NCI-H1694 (cell line): ENCODE measurements around the gene NR2F1.

Source experiments
- DNase-seq: peaks from one replicate; lab custom pipeline; 2025; lab: John Stamatoyannopoulos, UW

NR2F1 gene

DNA sequence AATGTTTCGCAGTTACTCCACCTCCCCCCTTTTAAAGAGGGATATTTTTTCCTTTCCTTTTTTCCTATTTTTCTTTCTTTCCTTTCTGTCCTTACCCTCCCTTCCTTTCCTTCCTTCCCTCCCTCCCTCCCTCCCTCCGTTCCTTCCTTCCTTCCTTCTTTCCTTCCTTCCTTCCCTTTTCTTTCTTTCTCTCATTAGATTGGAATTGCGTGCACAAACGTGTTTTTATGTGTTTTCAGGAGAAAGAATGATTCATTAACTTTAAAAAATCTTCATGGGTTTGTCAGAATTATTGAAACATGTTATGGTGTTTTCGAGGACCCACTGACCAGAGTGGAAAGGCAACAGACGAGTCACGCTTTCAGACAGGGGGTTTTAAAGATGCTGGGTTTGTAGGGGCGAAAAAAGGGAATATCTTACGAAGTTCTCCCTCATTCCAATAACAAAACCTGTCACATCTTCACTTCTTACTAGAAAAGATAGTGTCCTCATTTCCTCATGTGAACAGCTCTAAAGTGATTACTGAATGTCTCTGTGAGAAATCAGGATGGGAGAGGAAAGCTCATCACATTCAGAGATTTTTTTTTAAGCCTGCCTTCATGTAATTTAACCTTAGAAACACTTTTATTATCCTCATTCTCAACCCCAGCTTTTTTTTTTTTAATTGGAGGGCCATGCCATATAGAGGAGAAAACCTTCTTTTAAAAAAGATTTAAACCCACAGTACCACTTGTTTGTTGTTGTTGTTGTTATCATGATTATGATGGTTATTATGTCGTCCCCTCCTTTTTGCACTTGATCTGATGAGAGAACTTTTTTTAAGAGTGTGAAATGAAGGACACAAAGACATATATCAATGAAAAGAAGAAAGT lies 21.9 kb downstream of the NR2F1 start:
- no peak for DNase-seq

DNA sequence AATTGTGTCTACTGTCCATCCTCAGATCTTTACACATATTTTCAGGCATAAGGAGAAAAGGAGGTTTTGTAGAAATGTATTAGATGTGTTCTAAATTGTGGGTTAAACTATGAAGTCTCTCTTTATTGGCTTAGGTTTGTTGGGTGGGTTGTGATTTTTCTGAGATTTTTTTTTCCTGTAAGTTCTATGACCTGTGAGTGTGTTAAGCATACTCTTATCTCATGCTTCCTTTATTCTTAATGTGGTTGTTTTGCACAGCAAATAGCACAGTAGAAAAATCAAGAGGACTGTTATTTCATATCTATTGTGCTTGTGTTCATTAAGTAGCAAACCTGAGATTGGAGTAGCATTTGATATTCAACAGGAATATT lies 23.3 kb downstream of the NR2F1 start:
- DNase-seq: no peak

DNA sequence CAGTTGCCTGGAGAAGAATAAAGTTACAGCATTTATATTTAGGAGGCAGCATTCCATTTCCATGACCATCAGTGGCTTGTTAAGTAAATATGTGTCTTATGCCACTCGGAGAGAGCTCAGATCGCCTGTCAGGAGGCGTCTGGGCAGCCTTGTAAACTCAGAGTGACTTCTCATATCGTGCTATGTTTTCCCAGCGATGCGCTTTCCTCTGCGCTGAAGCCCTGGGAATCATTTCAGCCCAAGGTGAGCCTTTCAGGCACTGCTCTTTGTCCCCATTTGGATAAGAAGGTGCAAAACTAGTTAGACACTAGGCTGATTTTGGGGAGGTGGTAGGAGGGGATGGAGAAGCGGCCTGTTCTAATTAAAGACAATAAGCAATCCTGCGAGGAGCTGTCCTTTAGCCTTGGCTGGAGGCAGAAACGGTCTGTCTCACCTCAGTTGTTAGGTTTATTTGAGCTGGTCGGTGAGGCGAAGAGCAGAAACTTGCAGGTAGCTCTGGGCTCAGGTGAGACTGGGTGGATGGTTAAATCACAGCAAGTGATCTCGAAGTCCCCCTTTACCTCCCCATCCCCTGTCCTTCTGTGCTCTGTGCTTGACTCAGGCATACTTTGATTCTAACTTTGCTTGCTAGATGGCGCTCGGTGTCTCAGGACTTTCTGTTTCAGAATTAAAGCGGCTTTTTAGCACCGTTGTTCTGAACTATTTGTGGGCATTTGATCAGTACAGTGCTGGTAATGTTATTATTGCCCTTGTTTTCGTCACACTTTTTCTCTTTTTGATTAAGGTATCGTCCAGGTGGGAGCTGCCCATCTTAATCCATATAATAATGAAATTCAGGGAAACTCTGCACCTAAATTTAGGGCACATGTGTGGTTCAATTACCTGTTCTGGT lies 24.6 kb downstream of the NR2F1 start:
- peak; percentile 52 for DNase-seq

DNA sequence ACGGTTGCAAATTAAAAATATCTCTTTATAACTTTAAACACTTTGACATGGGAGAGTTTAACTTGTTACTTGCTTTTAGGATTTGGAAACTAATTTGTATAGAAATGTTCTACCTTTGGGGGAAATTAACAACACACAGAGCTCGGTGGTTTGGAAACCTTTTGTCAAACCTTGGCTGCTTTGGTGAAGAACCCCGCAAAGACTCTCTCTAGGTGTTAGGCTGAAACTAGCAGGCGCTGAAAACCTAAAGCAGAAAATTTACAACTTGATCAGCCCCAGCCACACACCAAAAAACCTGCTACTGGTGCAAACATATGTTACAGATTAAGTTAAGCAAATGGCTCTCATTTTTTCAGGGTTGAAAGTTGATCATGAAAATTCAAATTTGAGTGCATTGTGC lies 25.8 kb downstream of the NR2F1 start:
- DNase-seq: no peak

DNA sequence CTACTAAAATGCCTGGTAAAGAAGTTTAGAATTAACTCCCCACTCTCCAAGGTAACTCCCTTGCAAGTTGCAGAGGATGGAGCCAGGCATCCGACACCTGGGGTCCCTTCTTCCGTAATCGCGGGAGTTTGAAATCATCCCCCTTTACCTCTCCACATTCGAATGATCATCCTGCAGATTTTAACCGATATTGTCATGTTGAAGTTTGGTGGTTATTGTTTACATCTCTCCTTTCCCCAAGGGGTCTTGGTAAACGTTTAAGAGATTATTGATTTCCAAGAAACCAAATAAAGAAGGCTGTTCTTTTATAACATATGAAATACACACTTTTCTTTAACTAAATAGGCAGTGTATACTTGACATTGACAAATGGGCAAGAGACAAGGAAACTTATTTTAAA lies 26.7 kb downstream of the NR2F1 start:
- DNase-seq: no peak

DNA sequence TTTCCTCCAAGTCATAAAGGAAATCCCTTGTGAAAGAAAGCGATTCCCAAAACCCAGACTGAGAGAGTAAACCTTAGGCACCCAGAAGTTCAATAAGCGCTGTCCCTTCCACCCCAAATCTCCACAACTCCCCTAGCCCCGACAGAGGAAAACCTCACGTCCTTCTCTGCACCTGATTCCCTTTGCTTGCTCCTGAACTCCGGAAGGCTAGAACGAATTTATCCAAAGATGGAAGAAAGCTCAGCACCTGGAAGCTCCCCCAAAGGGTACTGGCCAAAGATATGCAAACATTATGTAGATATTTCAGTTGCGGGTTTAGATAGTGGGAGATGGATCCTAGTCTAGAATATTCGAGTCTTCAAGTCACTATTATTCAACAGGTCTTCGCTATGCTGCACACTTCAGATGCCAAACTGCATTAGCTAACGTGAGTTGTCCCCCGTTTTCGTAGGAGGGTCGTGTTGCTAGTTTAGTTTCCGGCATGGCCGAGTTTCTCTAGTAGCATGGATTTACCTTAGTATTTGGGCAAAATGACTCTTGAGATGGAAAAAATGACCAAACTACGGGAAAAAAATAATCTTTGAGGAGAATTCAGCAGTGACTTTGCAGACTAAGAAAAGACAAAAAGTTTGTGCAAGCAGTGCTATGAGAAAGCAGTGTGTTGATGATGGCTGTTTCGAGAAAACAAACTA lies 27.7 kb downstream of the NR2F1 start:
- DNase-seq: no peak

DNA sequence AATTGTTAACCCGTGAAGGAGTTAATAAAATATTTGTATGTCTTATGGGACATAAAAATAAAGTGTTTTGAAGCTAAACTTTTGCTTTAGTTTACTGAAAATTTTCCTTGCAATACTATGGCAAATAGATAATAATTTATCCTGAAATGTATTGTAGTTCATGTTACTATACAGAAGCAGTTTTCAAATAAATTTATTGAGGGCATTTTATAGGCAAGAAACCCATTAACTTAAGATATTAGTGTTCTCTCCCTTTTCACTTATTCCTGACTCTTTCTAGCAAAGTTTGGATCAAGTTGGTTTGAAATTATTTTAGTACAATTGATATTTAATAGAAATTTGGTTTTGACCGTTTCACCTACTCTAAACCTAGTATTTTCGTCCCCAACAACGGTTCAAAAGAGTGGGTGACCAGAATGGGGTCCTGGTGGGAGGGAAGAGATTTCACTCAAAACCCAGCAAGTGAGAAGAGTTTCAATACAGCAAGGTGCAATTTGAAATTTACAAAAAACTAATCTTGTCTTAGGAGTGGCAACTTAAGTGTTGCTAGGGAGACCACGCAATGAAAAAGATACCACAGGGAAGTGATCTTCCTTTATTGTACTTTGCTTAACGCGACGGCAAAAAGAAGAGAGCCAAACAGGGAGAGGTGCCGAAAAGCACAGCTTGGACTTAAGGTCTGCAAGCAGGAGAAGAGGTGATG lies 28.4 kb downstream of the NR2F1 start:
- no peak for DNase-seq

DNA sequence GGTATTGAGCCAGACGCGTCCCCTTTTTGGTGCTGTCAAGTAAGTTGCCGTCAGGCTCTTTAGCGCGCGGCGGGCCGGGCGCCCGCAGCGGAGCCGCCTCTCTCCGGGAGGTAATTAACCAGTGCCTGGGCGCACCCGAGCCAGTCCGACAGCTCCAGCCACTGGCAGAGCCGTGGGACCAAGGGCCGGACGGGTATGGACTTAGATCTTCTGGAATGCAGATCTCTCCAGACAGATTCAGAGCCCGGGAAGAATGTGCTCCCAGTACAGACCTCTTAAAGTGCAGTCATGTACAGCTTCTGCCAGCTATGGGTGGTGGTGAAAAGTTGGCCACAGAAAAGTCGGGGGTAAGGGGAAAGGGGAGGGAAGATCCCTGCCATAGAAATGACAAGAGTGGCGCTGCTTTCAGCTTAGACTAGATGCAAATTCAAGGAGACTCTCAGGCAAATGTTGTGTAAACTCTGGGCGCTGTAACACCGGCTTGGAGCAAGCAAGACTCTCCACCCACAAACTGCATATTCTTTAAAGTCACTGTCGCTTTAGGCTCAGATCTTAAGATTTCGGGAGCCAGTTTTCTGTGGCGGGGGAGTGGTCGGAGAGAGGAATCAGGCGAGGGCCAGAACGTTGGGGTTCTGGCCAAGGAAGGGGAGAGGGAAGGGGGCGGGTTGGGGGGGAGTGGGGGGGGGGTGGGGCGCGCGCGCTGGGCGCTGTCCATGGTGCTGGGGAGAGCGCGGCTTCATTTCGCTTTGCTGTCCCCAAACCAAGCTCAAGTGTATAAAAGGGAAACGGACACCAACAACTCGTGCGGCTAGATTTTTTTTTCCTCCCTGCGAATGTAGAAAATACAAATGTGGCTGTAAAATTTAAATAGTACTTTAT lies 29.2 kb downstream of the NR2F1 start:
- DNase-seq: no peak

DNA sequence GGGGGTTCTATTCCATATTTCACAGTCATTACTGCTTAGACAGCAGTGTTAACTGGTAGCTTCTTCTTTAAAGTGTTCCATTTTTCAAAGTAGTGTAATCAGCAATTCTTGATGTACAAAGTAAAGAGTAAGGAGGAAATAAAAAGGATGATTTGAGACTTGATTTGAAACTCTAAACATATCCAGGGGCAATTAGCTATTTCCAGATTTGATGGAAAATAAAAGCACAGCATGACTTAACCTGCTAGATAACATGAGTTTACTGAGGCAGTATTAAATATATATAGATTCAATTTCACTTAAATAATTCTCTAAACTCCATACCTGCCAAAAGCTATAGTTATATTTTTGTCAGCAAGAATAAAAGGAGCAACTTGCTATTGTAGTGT lies 29.8 kb downstream of the NR2F1 start:
- DNase-seq: no peak

DNA sequence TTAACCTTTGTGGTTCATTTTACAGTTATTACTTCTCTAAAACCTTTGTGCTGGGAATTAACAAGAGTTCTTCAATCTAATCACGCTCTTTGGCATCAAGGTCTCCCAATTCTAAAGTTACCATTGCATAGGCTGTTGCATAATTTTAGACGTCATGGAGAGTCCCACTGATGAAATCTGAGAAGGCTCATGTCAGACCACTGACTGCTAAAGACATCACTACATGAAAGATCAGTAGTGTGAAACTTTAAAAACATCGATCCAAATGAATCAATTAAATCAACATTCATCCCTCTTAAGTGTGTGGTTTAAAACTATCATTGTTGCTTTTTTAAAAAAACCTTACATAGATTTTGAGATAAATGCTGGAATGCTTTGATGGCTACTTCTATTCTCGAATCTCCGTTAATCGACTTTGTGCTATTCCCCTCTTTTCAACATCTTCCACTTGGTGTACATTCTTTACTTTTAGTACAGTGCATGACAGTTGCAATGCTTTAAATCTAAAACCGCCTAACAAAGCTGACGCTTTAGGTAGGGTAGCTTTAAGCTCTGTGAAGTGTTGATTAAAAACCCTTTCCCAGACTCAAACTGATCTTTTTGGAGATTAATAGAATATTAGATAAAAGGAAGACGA lies 33.6 kb downstream of the NR2F1 start:
- no peak for DNase-seq

DNA sequence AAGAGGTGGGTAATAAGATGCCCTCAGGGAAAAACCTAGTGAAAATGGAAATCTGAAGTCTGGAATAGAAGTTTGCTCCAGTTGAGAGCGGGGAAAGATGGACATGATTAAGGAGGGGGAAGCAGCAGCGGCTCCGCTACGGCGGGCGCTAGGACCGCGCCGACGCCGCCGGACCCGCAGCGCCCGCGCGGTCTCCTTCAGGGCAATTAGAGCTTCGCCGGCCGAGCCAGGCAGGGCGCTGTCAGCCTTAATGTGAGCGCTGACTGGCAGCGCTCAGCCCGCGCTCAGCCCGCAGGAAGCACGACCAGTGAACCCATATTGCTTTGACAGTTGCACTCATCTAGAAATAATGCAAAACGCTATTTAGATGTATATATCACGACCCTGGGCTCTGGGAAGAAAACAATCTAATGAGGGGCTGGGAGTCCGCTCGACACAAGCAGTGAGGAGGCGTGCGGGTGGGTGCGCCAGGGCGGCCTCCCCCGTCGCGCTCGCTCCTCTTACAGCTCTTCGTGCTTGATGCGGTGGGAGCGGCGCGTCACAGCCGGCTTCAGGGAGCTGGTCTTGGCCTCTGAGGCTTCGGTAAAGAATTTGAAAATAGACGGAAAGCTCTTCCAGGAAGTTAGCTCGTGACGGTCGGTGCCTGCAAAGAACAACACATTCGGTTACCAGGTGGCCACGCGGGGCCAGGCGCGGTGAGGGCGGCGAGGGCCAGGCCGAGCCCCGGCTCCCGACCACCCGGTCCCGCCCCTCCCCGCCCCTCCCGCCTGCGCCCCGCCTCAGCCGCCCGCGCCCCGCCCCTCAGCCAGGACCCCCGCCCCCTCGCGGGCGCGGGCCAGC lies 37.7 kb downstream of the NR2F1 start:
- DNase-seq: peak; percentile 50

DNA sequence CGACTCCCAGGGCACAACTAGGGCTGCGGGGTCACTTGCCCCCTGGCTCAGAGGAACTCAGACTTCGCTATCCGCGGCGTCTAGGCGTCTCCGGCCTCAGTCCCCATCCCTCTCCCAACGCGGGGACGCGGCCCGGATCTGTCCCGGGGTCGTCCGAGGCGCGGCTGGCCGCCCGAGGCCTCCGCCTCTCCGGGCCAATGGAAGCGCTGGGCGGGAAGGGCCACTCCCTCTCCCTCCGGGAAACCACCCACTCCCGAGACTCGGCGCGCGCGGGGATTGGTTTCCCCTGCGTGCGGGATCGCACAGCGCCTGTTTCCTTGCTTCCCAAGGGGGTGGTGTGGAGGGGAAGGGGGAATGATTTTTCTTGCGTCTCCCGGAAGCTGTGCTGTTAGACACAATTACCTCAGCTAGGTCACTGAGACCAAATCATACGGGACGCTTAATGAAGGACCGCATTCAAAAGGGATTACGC lies 38.3 kb downstream of the NR2F1 start:
- DNase-seq: peak; percentile 81

DNA sequence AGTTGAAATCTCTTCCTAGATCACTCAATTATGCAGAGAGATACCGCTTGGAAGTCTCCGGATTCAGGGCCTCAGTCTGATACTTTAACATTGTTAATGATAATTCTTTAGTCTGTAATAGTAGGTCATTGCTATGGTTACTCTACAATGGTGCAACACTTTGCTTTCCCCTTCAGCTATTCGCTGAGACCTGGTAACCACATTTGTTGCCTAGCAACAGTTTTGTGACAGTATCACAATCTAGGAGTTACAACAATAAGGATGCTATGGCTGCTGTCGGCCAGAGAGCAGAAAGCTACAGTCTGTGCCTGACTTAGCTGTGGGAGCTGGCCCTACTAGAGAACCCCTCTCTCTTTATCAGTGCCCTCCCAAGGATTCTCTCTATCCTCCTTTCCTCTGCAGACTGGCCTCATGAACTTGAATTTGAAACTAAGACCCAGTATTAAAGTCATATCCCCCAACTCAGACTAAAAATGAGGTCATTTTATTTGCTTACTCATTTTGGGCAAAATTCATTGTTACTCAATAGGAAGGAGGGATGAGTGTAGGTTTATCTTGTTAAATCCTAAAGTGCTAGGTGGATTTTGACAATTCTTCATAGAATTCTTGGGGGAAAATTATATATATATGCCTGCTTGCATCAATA lies 39.3 kb downstream of the NR2F1 start:
- DNase-seq: peak; percentile 54

DNA sequence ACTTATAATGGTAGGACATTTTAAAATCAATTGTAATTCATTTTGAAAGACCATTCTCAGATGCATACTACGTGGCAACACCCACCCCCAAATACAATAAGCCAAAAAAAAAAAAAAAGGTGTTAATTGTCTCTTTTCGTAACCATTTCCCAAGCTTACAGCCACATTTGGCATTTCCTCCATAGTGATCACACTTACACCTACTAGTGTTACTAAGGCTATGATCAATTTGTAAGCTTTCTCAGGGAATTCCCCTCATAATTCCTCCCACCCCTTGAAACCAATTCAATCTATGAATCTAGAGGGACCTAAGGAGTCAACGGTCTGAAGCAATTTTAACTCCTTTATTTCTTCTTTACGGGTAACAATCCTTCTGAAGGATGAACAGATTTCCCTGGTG lies 40.1 kb downstream of the NR2F1 start:
- no peak for DNase-seq

DNA sequence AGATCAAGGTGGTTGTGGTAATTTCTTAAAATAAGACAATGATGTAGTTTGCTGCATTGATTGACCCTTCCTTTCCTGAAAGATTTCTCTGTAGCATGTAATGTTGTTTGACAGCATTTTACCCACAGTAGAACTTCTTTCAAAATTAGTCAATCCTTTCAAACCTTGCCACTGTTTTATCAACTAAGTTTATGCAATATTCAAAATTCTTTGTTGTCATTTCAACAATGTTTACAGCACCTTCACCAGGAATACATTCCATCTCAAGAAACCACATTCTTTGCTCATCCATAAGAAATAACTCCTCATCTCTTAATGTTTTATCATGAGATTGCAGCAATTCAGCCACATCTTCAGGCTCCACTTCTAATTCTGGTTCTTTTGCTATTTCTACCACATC lies 43.8 kb downstream of the NR2F1 start:
- DNase-seq: no peak

DNA sequence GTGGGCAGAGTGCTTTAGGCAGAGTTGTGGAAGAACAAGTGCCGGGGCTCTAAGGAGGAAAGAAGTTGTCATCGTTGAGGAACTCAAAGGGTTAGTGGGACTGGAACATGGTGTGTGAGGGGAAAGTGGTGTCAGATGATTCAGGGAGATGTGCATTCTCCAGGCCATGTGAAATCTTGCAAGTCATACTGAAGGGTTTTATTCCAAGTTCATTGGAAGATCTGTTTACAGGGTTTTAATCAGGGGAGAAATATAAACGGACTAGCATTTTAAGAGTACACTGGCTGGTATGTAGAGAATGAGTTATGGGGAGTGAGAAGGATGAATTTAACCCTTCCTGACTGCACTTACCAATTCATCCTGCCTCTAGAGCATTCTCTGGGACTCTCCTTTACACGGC lies 49.3 kb downstream of the NR2F1 start:
- DNase-seq: no peak

DNA sequence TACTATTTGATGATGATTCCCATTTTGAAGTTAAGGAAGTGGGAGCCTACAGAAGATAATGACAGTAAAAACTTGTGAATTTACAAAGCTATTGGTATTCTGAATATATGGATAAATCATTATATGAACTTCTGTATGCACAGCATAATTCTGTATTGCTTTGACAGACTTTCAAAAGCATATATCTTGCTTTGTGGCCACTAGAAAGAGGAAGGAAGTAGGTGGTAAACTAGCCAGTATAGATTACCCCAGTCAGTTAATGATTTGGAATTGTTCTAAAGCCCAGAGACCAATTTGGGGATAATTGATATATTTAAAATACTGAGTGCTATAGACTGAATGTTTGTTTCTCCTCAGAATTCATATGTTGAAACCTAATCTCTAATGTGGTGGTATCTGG lies 53.0 kb downstream of the NR2F1 start:
- no peak for DNase-seq

DNA sequence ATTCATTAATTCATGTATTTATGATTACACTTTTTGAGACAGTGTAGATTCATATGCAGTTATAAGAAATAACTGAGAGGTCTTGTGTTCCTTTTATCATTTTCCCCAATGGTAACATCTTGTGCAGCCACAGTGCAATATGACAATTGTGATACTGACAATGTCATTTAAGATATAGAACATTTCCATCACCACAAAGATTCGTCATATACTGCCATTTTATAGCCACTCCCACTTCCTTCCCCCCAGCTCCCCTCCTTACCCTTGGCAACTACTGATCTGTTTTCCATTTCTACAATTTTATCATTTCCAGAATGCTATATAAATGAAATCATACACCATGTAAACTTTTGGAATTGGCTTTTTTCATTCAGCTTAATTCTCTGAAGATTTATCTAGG lies 53.8 kb downstream of the NR2F1 start:
- DNase-seq: no peak

DNA sequence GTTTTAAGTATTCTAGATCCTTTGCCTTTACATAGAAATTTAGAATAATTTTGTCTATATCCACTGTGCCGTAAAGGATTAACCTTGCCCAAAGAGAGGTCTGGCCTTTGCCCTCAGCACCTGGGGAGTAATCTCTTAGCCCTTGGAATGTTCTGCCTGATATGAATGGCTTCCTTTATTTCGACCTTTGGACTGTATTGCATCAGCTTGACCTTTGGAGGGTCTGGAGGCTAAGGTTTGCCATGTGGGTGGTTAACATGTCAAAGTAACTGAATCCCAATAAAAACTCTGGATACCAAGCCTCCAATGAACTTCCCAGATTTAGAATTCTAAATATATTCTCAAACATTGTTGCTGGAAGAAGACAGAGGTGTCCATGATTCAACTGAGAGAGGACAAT lies 54.7 kb downstream of the NR2F1 start:
- no peak for DNase-seq
